ENCODE data around the gene NR3C2. TPM values are rescaled to one million over a fixed set of nuclear protein-coding genes. Genes with fewer than 3 reads are reported as not detected.

The NR3C2 gene
- total and polyA plus RNA-seq, 2 of the 4 experiments (the other 2 are of a cell fraction), result 1.1 to 2.3 TPM

DNA sequence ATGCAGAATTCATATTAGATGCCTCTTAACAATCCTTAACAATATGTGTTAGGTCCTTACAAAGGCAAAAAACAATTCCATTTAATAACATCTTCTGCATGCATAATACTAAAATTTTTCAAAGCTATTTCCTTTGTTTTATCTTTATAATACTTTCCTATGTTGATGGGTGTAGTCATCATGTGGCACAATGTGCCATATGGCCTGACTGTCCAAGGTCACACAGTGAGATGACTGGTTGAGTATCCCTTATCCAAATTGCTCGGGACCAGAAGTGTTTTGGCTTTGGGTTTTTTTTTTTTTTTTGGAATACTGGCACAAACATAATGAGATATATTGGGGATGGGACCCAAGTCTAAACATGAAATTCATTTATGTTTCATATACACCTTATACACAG is 77.7 kb downstream of the NR3C2 start:
- H2BK15ac ChIP-seq (ENCODE audit: low read depth, low read length), result no peak overlapping the region
- WGBS, 2 experiments (ENCODE audit: extremely low coverage in 2 of 2, insufficient read length in 1 of 2), result no CpG with 5 or more reads among the region's 1 CpG
- in situ Hi-C loops (cut with MboI; ENCODE audit: low sequenced_read_pairs), result no loop called here
- no peak for TF ChIP-seq CHD1 (IDR thresholded peaks at IDR 0.05; ENCODE audit: low read depth, low read length)
- no peak for TF ChIP-seq NFE2L2 (IDR thresholded peaks at IDR 0.05; ENCODE audit: low read depth, low read length)
- TF ChIP-seq, protein P1, sequence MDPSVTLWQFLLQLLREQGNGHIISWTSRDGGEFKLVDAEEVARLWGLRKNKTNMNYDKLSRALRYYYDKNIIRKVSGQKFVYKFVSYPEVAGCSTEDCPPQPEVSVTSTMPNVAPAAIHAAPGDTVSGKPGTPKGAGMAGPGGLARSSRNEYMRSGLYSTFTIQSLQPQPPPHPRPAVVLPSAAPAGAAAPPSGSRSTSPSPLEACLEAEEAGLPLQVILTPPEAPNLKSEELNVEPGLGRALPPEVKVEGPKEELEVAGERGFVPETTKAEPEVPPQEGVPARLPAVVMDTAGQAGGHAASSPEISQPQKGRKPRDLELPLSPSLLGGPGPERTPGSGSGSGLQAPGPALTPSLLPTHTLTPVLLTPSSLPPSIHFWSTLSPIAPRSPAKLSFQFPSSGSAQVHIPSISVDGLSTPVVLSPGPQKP (IDR thresholded peaks at IDR 0.05; ENCODE audit: borderline replicate concordance, low read depth, low read length), result no peak
- no peak for TF ChIP-seq RAD21 (IDR thresholded peaks at IDR 0.05; ENCODE audit: low read length)
- TF ChIP-seq BHLHE40 (IDR thresholded peaks at IDR 0.05; ENCODE audit: low read depth, low read length), result no peak
- no peak for TF ChIP-seq RCOR1 (IDR thresholded peaks at IDR 0.05; ENCODE audit: insufficient replicate concordance, low read length)
- no peak for TF ChIP-seq RFX5 (IDR thresholded peaks at IDR 0.05; ENCODE audit: low read depth, low read length)
- no peak for TF ChIP-seq MAZ (IDR thresholded peaks at IDR 0.05; ENCODE audit: borderline replicate concordance, low read depth, low read length)
- TF ChIP-seq POLR2A (IDR thresholded peaks at IDR 0.05; ENCODE audit: low read depth, low read length), result no peak
- TF ChIP-seq MAFK (IDR thresholded peaks at IDR 0.05; ENCODE audit: low read depth, low read length), result no peak
- TF ChIP-seq, protein P2, sequence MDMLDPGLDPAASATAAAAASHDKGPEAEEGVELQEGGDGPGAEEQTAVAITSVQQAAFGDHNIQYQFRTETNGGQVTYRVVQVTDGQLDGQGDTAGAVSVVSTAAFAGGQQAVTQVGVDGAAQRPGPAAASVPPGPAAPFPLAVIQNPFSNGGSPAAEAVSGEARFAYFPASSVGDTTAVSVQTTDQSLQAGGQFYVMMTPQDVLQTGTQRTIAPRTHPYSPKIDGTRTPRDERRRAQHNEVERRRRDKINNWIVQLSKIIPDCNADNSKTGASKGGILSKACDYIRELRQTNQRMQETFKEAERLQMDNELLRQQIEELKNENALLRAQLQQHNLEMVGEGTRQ (IDR thresholded peaks at IDR 0.05; ENCODE audit: low read depth, low read length), result no peak
- TF ChIP-seq SMC3 (IDR thresholded peaks at IDR 0.05; ENCODE audit: low read depth, low read length), result no peak
- H3K18ac ChIP-seq (ENCODE audit: low read depth, low read length), result no peak overlapping the region
- no peak overlapping the region for H3K23ac ChIP-seq (ENCODE audit: low read depth, low read length)
- H3K14ac ChIP-seq (replicated peaks; ENCODE audit: low read depth, low read length), result no peak overlapping the region
- H2BK20ac ChIP-seq (ENCODE audit: low read depth, low read length), result no peak overlapping the region
- H3K36me3 ChIP-seq (ENCODE audit: control insufficient read depth, insufficient read depth, low read length), result no peaks in the 10 kb centered on the region
- no peak overlapping the region for H3K56ac ChIP-seq (ENCODE audit: extremely low read depth, insufficient read depth, low read length)
- no peak overlapping the region for H4K5ac ChIP-seq (ENCODE audit: low read depth, low read length)
- no peaks in the 10 kb centered on the region for H3K4me1 ChIP-seq (ENCODE audit: control insufficient read depth, insufficient read depth, low read length)
- H3K27me3 ChIP-seq (ENCODE audit: control insufficient read depth, insufficient read depth, low read length), result no peaks in the 10 kb centered on the region
- H3K4me3 ChIP-seq (ENCODE audit: insufficient read depth, low read depth, low read length), result no peak overlapping the region
- dilution Hi-C loops (cut with HindIII; ENCODE audit: low sequenced_read_pairs, unreplicated experiment), result no loop called here
- no peaks in the 10 kb centered on the region for H4K20me1 ChIP-seq (ENCODE audit: insufficient read depth, low read length)
- ATAC-seq (ENCODE audit: low read depth) (no peak), DNase-seq (no peak)
- H2AFZ ChIP-seq (replicated peaks; ENCODE audit: low read length, poor library complexity), result no peak overlapping the region
- no peaks in the 10 kb centered on the region for H3K9me3 ChIP-seq (ENCODE audit: control insufficient read depth, insufficient read depth, low read length)
- H3K4ac ChIP-seq (ENCODE audit: low read depth, low read length), result no peak overlapping the region
- intact Hi-C loops (cut with micrococcal nuclease), result no loop called here
- H3K79me1 ChIP-seq (ENCODE audit: low read depth in 1 of 2, low read length in 2 of 2), result no peaks in the 10 kb centered on the region
- H3K27ac ChIP-seq (ENCODE audit: insufficient read depth, low read length), result no peak overlapping the region
- ChIA-PET POLR2A (ENCODE audit: unreplicated experiment) (no interaction called here), CTCF (interaction anchor here (1.3 kb wide), 1 partner anchor 20 kb away, joined by 4 read pairs; no protein-coding TSS in a partner anchor)
- no peak overlapping the region for H4K8ac ChIP-seq (ENCODE audit: low read depth in 2 of 2, low read length in 2 of 2)
- H4K91ac ChIP-seq (ENCODE audit: insufficient read depth, low read depth, low read length), result no peak overlapping the region
- BruUV-seq (replicated peaks), result no TSS peak
- H3K9ac ChIP-seq (ENCODE audit: low read depth, low read length), result no peak overlapping the region
- no peak overlapping the region for H2BK5ac ChIP-seq (ENCODE audit: low read depth, low read length, poor library complexity, severe bottlenecking)
- H2AK5ac ChIP-seq (ENCODE audit: low read depth, low read length), result no peak overlapping the region
- H3K9me1 ChIP-seq (ENCODE audit: insufficient read depth, low read length), result no peaks in the 10 kb centered on the region
- H3K4me2 ChIP-seq (ENCODE audit: low read depth, low read length), result no peak overlapping the region
- no peak overlapping the region for H2AK9ac ChIP-seq (replicated peaks; ENCODE audit: low read depth, low read length, poor library complexity)
- H2BK120ac ChIP-seq (ENCODE audit: low read depth, low read length), result no peak overlapping the region

All from IMR-90 (cell line).